PC-3 (cell line): ENCODE measurements around the gene SLC8A3.

ENCODE experiments used
- EZH2 ChIP-seq: fragments of 300-600 bp; sonication (generic); IDR thresholded peaks from one replicate; pipeline ENCODE4 v1.6.1; 2017; ENCODE audit warnings: antibody characterized with exemption, mild to moderate bottlenecking, low read length; ENCODE audit not compliant: unreplicated experiment
- EZH2phosphoT487 ChIP-seq: fragments of 300-600 bp; sonication (generic); IDR thresholded peaks from 2 replicates; pipeline ENCODE4 v1.6.1; 2018; ENCODE audit warnings: mild to moderate bottlenecking, antibody characterized with exemption, low read length, borderline replicate concordance
- TF ChIP-seq, protein P1 (sequence below): fragments of 300-600 bp; sonication (generic); conservative IDR thresholded peaks from 2 replicates; pipeline ENCODE4 v1.5.1; 2017; ENCODE audit warnings: antibody characterized with exemption, low read depth, mild to moderate bottlenecking, low read length

DNA sequence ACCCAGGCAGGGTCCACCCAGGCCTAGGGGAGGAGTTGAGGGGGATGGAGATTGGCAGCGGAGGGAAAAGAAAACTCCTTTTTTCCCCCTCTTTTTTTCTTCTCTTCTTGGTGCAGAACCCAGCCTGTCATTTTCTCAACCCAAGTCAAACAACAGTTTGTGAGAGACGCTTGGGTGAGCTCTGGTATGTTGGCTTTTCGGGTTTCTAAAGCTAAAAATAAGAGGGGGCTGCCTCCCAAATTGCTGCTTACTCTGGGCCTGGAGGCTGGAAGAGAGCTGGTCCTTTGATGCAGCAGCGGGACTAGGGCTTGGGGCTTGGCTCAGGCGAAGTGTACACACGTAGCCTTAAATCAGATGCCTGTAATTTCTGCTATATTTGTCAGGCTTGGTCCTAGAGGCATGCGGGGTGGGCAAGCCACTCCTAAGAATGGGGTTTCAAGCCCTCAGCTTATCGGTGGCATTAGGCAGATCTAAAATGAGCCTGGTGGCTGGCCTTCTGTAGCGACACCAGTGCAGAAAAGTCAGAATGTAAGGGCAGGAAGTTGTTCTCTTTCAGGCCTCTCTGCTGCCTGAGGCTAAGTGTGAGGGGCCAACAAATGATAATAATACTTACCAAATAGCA lies 816 bp upstream of the SLC8A3 start:
- TF ChIP-seq, protein P1, sequence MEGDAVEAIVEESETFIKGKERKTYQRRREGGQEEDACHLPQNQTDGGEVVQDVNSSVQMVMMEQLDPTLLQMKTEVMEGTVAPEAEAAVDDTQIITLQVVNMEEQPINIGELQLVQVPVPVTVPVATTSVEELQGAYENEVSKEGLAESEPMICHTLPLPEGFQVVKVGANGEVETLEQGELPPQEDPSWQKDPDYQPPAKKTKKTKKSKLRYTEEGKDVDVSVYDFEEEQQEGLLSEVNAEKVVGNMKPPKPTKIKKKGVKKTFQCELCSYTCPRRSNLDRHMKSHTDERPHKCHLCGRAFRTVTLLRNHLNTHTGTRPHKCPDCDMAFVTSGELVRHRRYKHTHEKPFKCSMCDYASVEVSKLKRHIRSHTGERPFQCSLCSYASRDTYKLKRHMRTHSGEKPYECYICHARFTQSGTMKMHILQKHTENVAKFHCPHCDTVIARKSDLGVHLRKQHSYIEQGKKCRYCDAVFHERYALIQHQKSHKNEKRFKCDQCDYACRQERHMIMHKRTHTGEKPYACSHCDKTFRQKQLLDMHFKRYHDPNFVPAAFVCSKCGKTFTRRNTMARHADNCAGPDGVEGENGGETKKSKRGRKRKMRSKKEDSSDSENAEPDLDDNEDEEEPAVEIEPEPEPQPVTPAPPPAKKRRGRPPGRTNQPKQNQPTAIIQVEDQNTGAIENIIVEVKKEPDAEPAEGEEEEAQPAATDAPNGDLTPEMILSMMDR, result no peak
- no peak for TF ChIP-seq EZH2
- no peak for TF ChIP-seq EZH2phosphoT487
